ENCODE results near the gene BTD.
"Not testable (repeated sequence)": the region's sequence is repeated elsewhere in the genome, so short reads cannot be mapped to it uniquely, and the experiment has no call there.

Gene BTD

DNA sequence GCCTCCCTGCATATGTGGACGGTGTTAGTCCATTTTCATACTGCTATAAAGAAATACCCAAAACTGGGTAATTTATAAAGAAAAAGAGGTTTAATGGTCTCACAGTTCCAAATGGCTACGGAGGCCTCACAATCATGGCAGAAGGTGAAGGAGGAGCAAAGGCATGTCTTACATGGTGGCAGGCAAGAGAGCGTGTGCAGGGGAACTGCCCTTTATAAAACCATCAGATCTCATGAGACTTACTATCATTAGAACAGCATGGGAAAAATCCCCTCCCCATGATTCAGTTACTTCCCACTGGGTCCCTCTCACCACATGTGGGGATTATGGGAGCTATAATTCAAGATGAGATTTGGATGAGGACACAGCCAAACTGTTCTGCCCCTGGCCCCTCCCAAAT lies 1.3 kb downstream of the BTD start:
- not testable (repeated sequence) for DNase-seq (ENCODE audit: low read depth in 2 of 2)

DNA sequence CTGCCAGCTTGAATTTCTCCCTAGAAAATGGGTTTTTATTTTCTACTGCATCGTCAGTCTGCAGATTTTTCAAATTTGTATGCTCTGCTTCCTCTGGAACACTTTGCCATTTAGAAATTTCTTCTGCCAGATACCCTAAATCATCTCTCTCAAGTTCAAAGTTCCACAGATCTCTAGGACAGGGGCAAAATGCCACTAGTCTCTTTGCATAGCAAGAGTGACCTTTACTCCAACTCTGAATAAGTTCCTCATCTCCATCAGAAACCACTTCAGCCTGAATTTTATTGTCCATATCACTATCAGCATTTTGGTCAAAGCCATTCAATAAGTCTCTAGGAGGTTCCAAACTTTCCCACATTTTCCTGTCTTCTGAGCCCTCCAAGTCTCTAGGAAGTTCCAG lies 3.0 kb downstream of the BTD start:
- DNase-seq (ENCODE audit: low read depth in 2 of 2): not testable (repeated sequence)

DNA sequence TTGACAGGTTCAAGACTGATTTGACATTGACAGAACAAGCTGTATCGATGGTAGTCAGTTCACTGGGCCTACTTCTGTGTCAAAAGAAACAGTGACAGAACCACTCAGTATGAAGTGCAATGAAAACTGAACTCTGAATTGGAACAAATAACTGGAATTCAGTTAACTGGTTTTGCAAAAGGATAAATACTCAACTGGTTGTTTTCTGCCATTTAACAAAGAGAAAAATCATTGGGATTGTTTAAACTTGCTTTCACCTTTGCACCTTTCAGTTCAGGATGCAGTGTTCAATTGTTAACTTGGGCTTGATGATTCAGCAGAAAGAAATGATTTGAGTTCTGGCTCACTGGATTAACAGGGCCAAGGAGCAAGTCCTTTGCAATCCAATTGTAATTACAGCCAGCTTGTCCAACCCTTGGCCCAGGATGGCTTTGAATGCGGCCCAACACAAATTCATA lies 4.9 kb downstream of the BTD start:
- DNase-seq (ENCODE audit: low read depth in 2 of 2): no peak

GRCh38 chr3:15610082-15610759 lies 8.7 kb downstream of the BTD start:
- no peak for DNase-seq (ENCODE audit: low read depth in 2 of 2)

- DNase-seq (ENCODE audit: low read depth in 2 of 2): no peak
Measured at GRCh38 chr3:15611018-15611417, 9.5 kb downstream of the BTD start.

DNA sequence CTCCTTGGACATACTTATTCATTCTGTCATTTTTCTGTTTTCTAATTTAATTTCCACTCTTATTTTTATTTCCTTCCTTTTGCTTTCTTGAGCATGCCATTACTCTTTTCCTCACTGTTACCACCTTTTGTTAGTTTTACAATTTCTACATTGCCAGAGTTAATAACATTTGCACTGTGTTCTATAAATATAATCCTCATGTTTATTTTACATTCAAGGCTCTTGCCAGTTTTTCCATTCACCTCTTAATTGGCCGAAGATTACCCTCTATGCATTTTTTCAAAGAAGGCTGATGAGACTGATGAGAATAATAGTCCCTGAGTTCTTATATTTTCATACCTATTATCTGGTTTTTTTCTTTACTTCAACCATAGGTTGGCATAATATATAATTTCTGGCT lies 10.5 kb downstream of the BTD start:
- DNase-seq (ENCODE audit: low read depth in 2 of 2): no peak

- no peak for DNase-seq (ENCODE audit: low read depth in 2 of 2)
Measured at GRCh38 chr3:15614958-15615357, 13.4 kb downstream of the BTD start.

DNA sequence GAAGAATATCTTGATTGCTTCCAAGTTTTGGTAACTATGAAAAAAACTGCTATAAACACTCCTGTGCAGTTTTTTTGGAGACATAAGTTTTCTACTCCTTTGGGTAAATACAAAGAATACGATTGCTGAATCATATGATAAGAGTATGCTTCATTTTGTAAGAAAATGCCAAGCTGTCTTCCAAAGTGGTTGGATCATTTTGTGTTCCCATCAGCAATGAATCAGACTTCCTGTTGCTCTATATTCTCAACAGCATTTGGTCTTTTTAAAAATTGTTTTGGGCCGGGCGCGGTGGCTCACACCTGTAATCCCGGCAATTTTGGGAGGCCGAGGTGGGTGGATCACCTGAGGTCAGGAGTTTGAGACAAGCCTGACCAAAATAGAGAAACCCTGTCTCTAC lies 14.5 kb downstream of the BTD start:
- no peak for DNase-seq (ENCODE audit: low read depth in 2 of 2)

- not testable (repeated sequence) for DNase-seq (ENCODE audit: low read depth in 2 of 2)
Measured at GRCh38 chr3:15619659-15620464, 18.3 kb downstream of the BTD start.

DNA sequence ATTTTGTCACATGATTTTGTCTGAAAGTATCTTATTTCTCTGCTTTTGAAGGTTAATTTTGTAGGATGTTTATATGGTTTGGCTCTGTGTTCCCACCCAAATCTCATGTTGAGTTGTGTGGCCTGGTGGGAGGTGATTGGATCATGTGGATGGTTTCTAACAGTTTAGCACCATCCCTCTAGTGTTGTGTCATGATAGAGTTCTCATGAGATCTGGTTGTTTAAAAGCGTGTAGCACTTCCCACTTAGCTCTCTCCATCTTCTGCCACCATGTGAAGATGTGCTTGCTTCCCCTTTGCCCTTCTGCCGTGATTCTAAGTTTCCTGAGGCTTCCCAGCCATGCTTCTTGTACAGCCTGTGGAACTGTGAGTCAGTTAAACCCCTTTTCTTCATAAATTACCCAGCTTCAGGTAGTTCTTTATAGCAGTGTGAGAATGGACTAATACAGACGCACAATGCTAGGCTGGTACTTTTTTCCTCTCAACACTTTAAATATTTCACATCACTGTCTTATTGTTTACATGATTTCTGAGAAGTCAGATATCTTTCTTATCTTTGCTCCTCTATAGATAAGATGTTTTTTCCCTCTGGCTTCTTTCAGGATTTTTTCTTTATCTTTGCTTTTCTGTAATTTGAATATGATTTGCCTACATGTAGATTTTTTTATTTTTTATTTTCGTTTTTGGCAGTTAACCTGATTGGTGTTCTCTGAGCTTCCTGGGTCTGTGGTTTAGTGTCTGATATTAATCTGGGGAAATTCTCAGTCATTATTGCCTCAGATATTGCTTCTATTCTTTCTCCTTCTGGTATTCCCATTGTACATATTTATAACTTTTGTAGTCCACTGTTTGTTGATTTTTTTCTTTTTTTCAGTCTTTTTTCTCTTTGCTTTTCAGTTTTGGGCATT lies 22.2 kb downstream of the BTD start:
- no peak for DNase-seq (ENCODE audit: low read depth in 2 of 2)

DNA sequence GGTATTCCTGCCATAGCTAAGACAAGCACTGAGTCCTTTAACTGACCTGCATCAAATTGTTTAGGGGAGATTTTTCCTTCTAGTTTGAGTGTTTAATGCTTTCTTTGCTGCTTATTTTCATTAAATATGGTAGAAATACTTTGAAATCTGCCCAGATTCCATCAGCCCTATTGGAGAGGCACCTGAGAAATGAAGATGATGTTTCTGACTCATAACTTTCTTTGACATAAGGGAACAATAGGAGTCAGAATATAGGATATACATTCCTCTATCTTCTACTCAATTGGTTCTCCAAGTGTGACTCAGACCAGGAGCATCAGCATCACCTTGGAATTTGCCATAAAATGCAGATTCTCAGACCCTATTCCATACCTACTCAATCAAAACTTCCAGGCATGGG lies 27.4 kb downstream of the BTD start:
- DNase-seq (ENCODE audit: low read depth in 2 of 2): no peak

GRCh38 chr3:15629860-15630597 lies 28.5 kb downstream of the BTD start:
- DNase-seq (ENCODE audit: low read depth in 2 of 2): no peak

DNA sequence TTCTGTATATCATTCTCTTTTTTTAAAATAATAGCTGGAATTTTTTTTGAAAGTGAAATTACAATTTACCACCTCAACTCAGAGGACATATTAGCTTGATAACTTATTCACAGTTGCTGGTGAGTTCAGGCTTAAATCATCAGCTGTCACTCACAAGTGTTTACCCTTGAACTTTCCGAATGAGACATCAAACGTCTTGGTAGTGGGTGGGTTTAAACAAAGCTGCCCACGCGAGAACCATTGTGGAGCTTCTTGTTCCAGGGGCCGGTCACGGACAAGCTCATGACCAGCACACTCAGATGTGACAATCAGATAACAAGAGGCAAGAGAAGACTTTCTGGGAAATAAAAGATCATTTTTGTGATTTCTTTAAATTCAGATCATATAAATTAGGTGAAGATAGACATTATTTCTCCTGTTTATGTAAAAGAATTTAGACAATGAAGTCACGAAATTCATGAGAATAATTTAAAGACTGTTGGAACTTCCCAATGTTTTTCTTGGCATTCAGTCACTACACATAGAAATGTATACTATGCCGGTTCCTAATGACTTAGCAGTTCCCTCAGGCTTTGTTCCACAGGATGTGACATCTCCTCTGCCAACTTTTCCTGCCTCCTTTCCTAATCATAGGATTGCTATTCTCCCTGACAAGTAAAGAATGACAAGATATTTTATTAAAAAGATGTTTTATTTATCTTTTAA lies 29.3 kb downstream of the BTD start:
- no peak for DNase-seq (ENCODE audit: low read depth in 2 of 2)

GRCh38 chr3:15631426-15632211 lies 30.1 kb downstream of the BTD start:
- DNase-seq (ENCODE audit: low read depth in 2 of 2): no peak

DNA sequence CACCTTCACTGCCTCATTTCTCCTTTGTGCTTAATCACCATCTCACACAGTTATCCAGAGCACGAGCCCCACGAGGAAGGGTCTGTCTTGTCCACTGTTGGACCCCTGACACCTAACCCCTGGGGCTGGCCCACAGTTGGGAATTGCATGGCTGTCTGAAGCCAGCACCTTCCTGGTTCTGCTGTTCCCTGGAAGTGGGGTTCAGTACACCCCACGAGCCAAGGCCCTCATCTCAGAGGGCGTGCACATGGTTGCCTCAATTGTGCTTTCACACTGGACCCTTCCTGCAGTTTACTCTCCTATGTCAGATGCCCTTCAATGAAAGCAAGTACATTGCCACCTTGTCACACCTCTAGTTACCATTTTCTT lies 30.7 kb downstream of the BTD start:
- no peak for DNase-seq (ENCODE audit: low read depth in 2 of 2)

DNA sequence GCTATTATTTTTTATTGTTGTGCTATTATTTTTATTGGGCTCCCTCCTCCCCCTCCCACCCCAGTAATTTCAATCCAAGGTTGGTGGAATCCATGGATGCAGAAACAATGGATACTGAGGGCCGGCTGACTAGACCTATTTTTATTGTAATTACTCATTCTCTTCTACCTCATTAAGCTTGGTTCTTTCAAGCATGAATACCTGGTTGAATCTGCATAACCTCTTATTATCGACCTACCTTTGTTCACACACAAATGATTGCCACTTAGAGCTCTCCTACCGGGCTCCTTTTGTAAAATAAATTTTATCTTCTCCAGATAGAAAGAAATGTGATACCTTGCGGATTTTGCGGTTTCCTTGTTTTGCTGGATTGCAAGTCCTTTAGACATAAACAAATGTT lies 31.6 kb downstream of the BTD start:
- DNase-seq (ENCODE audit: low read depth in 2 of 2): no peak

DNA sequence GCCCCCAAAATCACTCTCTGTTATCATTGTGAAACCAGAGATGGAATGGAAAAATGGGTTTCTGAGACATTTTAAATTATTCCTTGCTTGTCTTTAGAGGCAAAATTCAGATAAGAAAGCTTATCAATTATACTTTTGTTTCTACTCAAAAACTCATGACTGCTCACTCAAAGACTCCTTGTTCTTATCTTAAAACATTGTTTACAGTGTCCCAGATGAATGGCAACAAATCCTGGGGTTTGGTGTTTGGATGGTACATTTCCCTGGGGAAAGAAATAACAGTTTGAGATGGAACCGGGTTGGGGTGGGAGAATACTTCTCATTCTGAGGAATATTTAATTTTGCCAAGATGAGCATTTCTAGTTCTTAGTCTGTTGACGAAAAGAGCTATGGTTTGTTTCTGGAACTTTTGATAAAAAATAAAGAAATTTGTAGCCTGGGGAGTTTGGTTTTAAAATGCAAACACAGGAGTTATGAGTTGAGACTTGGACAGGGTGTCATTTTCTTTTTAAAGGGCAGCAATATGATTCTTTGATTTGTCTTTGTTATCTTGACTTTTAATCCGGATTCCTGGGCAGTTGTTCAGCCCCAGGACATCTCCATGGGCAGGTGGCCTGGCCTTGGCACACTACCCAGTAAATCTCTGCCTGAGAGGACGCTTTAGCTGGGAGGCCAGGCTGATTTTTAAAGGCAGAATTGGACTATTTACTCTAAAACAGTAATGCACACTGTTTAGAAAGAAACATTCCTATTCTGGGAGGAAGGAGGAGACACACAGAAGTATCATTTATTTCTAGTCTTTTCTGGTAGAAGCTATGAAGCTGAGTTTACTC lies 32.4 kb downstream of the BTD start:
- no peak for DNase-seq (ENCODE audit: low read depth in 2 of 2)

GRCh38 chr3:15634671-15635070 lies 33.1 kb downstream of the BTD start:
- DNase-seq (ENCODE audit: low read depth in 2 of 2): no peak

- no peak for DNase-seq (ENCODE audit: low read depth in 2 of 2)
Measured at GRCh38 chr3:15635121-15635661, 33.6 kb downstream of the BTD start.

All from stimulated activated CD8-positive, alpha-beta memory T cell treated with anti-CD3 and anti-CD28 coated beads, Interleukin-2, amount 100 ng/mL, for 48 hours (primary cell).